ENCODE data around the gene ZCCHC7. TPM values are rescaled to one million over a fixed set of nuclear protein-coding genes. Genes with fewer than 3 reads are reported as not detected.

The ZCCHC7 gene
- total and polyA plus RNA-seq, 9 of the 15 experiments (the other 6 are each of a cell fraction or from before 2014, with no cell fraction given) = 34.1 to 68.9 (median 48.8) TPM

DNA sequence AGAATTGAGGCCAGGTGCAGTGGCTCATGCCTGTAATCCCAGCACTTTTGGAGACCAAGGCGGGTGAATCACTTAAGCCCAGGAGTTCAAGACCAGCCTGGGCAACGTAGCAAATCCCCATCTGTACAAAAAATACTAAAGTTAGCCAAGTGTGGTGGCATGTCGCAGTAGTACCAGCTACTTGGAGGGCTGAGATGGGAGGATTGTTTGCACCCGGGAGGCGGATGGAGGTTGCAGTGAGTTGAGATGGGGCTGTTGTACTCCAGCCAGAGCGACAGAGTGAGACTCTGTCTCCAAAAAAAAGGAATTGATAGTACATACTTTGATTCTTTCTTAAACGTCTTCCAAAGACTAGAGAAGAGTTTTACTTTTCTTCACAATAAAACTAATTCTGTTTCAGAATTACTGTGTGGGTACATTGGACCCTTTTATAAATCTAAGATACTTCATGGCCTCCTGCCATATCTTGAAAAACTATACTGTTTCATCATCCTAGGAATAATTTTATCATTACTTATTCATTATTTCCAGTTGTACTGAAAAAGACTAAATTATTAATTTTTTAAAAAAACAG lies 170.1 kb downstream of the ZCCHC7 start (continued):
- TF ChIP-seq VEZF1 (CRISPR knock-in tag; IDR thresholded peaks at IDR 0.05) = 0 out of 2 replicates have a peak, but pooled peaks have one; percentile 24
- TF ChIP-seq ZNF41 (CRISPR knock-in tag; conservative IDR thresholded peaks at IDR 0.05) = no peak
- no peak for TF ChIP-seq ESRRA (IDR thresholded peaks at IDR 0.05; ENCODE audit: borderline replicate concordance, low read depth)
- no peak for TF ChIP-seq CREB1 (IDR thresholded peaks at IDR 0.05)
- TF ChIP-seq CREB1 (CRISPR knock-in tag; IDR thresholded peaks at IDR 0.05) = no peak
- TF ChIP-seq, protein P1, sequence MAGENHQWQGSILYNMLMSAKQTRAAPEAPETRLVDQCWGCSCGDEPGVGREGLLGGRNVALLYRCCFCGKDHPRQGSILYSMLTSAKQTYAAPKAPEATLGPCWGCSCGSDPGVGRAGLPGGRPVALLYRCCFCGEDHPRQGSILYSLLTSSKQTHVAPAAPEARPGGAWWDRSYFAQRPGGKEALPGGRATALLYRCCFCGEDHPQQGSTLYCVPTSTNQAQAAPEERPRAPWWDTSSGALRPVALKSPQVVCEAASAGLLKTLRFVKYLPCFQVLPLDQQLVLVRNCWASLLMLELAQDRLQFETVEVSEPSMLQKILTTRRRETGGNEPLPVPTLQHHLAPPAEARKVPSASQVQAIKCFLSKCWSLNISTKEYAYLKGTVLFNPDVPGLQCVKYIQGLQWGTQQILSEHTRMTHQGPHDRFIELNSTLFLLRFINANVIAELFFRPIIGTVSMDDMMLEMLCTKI (IDR thresholded peaks at IDR 0.05; ENCODE audit: partially characterized antibody) = no peak
- no peak for TF ChIP-seq FOXO4 (CRISPR knock-in tag; IDR thresholded peaks at IDR 0.05)
- no peak for TF ChIP-seq GATAD2A (IDR thresholded peaks at IDR 0.05)
- 0 out of 2 replicates have a peak, but pooled peaks have one; percentile 23 for TF ChIP-seq ZNF175 (CRISPR knock-in tag; IDR thresholded peaks at IDR 0.05; ENCODE audit: low read depth)
- no peak for TF ChIP-seq ZBTB2 (IDR thresholded peaks at IDR 0.05)
- no peak for TF ChIP-seq BRD9 (IDR thresholded peaks at IDR 0.05; ENCODE audit: low read depth, partially characterized antibody)
- no peak for TF ChIP-seq PCBP2 (IDR thresholded peaks at IDR 0.05; ENCODE audit: low read depth, low read length, poor library complexity, severe bottlenecking)
- no peak for TF ChIP-seq EGR1 (conservative IDR thresholded peaks at IDR 0.05)
- TF ChIP-seq CBX8 (IDR thresholded peaks at IDR 0.05; ENCODE audit: borderline replicate concordance, extremely low read depth, low read depth, low read length, poor library complexity, severe bottlenecking) = no peak
- TF ChIP-seq HDAC8 (tag; IDR thresholded peaks at IDR 0.05) = no peak
- TF ChIP-seq ZSCAN32 (CRISPR knock-in tag; IDR thresholded peaks at IDR 0.05) = peak; percentile 75; the same call in 1 of the 2 replicates
- TF ChIP-seq SIN3B (IDR thresholded peaks at IDR 0.05; ENCODE audit: low read depth) = no peak
